ENCODE data around the gene BMPR2.

- TF ChIP-seq GATA2 (IDR thresholded peaks at IDR 0.05; ENCODE audit: low read depth, low read length): no peak
- no peak for TF ChIP-seq GATA3 (IDR thresholded peaks at IDR 0.05; ENCODE audit: low read depth, low read length)
These were observed 74.7 kb downstream of the BMPR2 start for GRCh38 chr2:202450785-202451184.
